Endothelial cell of umbilical vein (primary cell): Measurements from ENCODE around the gene OGDH. TPM values are rescaled to one million over a fixed set of nuclear protein-coding genes. Genes with fewer than 3 reads are reported as not detected.

Experiments
- BruUV-seq: library from RNA; stranded (reverse); fragments of 400-500 nt; replicated peaks from 2 replicates; lab custom pipeline; 2021; lab: Mats Ljungman, UMichigan
- CTCF ChIA-PET: fragments of 300-600, 350-600 bp; sonication (Branson Sonifier 250); formaldehyde crosslinking; loops from one replicate; lab custom pipeline; 2021; ENCODE audit warnings: antibody characterized with exemption, inconsistent platforms; lab: Charles Lee
- POLR2A ChIA-PET: fragments of 300-600, 350-600 bp; sonication (Branson Sonifier 250); formaldehyde crosslinking; loops from one replicate; lab custom pipeline; 2021; ENCODE audit warnings: antibody characterized with exemption, inconsistent platforms; lab: Charles Lee
- DNase-seq: peaks from one replicate; pipeline ENCODE4 v3.0.0-alpha.2; 2011; ENCODE audit warnings: low read depth, low spot score
- FAIRE-seq: peaks from 2 replicates; lab custom pipeline; 2011; peaks lifted over from hg19 to GRCh38; lab: Jason Lieb, UNC
- H2AFZ ChIP-seq: 2 replicates; pipeline ENCODE4 v1.6.0; 2012; ENCODE audit warnings: low read depth, low read length, control low read depth, inconsistent platforms
- H3K27ac ChIP-seq: 2 replicates; pipeline ENCODE4 v1.5.1; 2011; ENCODE audit warnings: low read depth, mild to moderate bottlenecking, control low read depth, low read length, moderate library complexity; ENCODE audit not compliant: insufficient read depth
- H3K27me3 ChIP-seq, 2 experiments: 2 replicates each; pipeline versions ENCODE4 v1.6.0 to v1.6.1; 2011; ENCODE audit warnings: low read length in 2 of 2, mixed read lengths in 1 of 2; ENCODE audit not compliant: control insufficient read depth in 2 of 2, insufficient read depth in 2 of 2
- H3K36me3 ChIP-seq, 2 experiments: 2 replicates in 1 of 2; 3 replicates in 1 of 2; pipeline ENCODE4 v1.5.1; 2011; ENCODE audit warnings: low read length in 2 of 2, mild to moderate bottlenecking in 1 of 2, moderate library complexity in 1 of 2; ENCODE audit not compliant: control insufficient read depth in 2 of 2, insufficient read depth in 2 of 2; ENCODE audit errors: extremely low read depth in 1 of 2
- H3K4me1 ChIP-seq: 3 replicates; pipeline ENCODE4 v1.5.1; 2011; ENCODE audit warnings: mild to moderate bottlenecking, low read length; ENCODE audit not compliant: control insufficient read depth, insufficient read depth; ENCODE audit errors: extremely low read depth
- H3K4me2 ChIP-seq: 2 replicates; pipeline ENCODE4 v1.6.1; 2011; ENCODE audit warnings: low read length, control low read depth, mixed read lengths; ENCODE audit not compliant: insufficient read depth
- H3K4me3 ChIP-seq, 3 experiments: fragments of 200-600 bp in 1 of 3; sonication (generic), shearing (Covaris generic) in 1 of 3; replicated peaks in 1 of 3; 2 replicates each; pipeline ENCODE4 v1.5.1; 2011 to 2016; ENCODE audit warnings: control low read depth in 3 of 3, low read length in 3 of 3, mild to moderate bottlenecking in 2 of 3, inconsistent platforms in 1 of 3, low read depth in 1 of 3, moderate library complexity in 1 of 3; ENCODE audit not compliant: insufficient read depth in 1 of 3
- H3K79me2 ChIP-seq: 2 replicates; pipeline ENCODE4 v1.6.0; 2012; ENCODE audit warnings: low read length, inconsistent platforms; ENCODE audit not compliant: control insufficient read depth, insufficient read depth
- H3K9ac ChIP-seq: replicated peaks from 2 replicates; pipeline ENCODE3; 2011; ENCODE audit warnings: low read length, control low read depth; ENCODE audit not compliant: insufficient read depth; ENCODE audit errors: extremely low read depth
- H3K9me1 ChIP-seq: replicated peaks from 3 replicates; pipeline ENCODE4 v1.6.0; 2011; ENCODE audit warnings: mild to moderate bottlenecking, low read length; ENCODE audit not compliant: control insufficient read depth, insufficient read depth; ENCODE audit errors: extremely low read depth
- H3K9me3 ChIP-seq: replicated peaks from 2 replicates; pipeline ENCODE4 v1.5.1; 2012; ENCODE audit warnings: low read length, inconsistent platforms; ENCODE audit not compliant: control insufficient read depth, insufficient read depth
- H4K20me1 ChIP-seq: replicated peaks from 2 replicates; pipeline ENCODE3; 2011; ENCODE audit warnings: mild to moderate bottlenecking, low read length; ENCODE audit not compliant: control insufficient read depth, insufficient read depth; ENCODE audit errors: extremely low read depth
- FOS ChIP-seq: IDR thresholded peaks from 2 replicates; pipeline ENCODE4 v1.6.1; 2011; ENCODE audit warnings: mild to moderate bottlenecking, low read length, moderate library complexity, borderline replicate concordance; ENCODE audit not compliant: insufficient read depth
- GATA2 ChIP-seq: IDR thresholded peaks from 2 replicates; pipeline ENCODE4 v1.7.0; 2011; ENCODE audit warnings: low read depth, mild to moderate bottlenecking, moderate library complexity, mixed read lengths, low read length; ENCODE audit not compliant: insufficient read length, insufficient read depth
- JUN ChIP-seq: IDR thresholded peaks from 2 replicates; pipeline ENCODE4 v1.6.1; 2011; ENCODE audit warnings: borderline replicate concordance, low read depth; ENCODE audit not compliant: insufficient read length, insufficient read depth
- MYC ChIP-seq: IDR thresholded peaks from one replicate; pipeline ENCODE4 v1.6.1; 2011; ENCODE audit warnings: mild to moderate bottlenecking, low read depth, low read length
- dilution Hi-C: fragments of 300-500 bp; cut with MboI; formaldehyde crosslinking; loops from one replicate; pipeline ENCODE4 v1.15.0; 2019; ENCODE audit warnings: low sequenced_read_pairs; ENCODE audit not compliant: extremely low pct_ligation_motif_present
- intact Hi-C: fragments of 100-400 bp; cut with micrococcal nuclease; formaldehyde crosslinking; loops from one replicate; pipeline ENCODE4 v1.10.0; 2022
- polyA plus RNA-seq, 4 experiments: library from polyadenylated mRNA; depleted of rRNA in 3 of 4; stranded (reverse) in 3 of 4; unstranded in 1 of 4; fragments of >200 nt; gene quantifications; 2 replicates each; pipeline versions ENCODE4 v1.2.1 to v1.2.3, GENCODE V29; 2011 to 2012; ENCODE audit warnings: missing spikeins in 1 of 4
- total RNA-seq: library from RNA; stranded (reverse); gene quantifications from 2 replicates; pipeline ENCODE4 v1.2.3, GENCODE V29; 2021
- TF ChIP-seq, protein P1 (sequence below): IDR thresholded peaks from 2 replicates; pipeline ENCODE4 v1.6.1; 2011; ENCODE audit not compliant: insufficient read depth, insufficient read length

The OGDH gene
- total and polyA plus RNA-seq, 2 donors (not counting 3 experiments of a cell fraction or from before 2014, with no cell fraction given) = 88.9 to 92.9 TPM

- no TSS peak for BruUV-seq
- H3K36me3 ChIP-seq = no peaks in the 10 kb centered on the region
- H3K4me1 ChIP-seq = peaks cover 25% of the 10 kb centered on the region
- no peak overlapping the region for H3K9ac ChIP-seq
- H3K9me3 ChIP-seq = no peaks in the 10 kb centered on the region
- dilution Hi-C loops = no loop called here
- peak overlapping the region; percentile 100 for H3K27ac ChIP-seq
- H3K4me2 ChIP-seq = no peak overlapping the region
- intact Hi-C loops = no loop called here
- no peak overlapping the region for H3K4me3 ChIP-seq
- FAIRE-seq (peak; percentile 68), DNase-seq (peak; percentile 45)
- ChIA-PET POLR2A (interaction anchor here (0.7 to 0.8 kb wide), 2 partner anchors 44 to 127 kb away, joined by 3 read pairs; partner anchors contain the start of gene OGDH), CTCF (interaction anchor here (0.7 kb wide), 1 partner anchor 122 kb away, joined by 3 read pairs; no protein-coding TSS in a partner anchor)
- TF ChIP-seq MYC (no peak), GATA2 (peak; percentile 26), FOS (peak; percentile 71), JUN (peak; percentile 55)
- TF ChIP-seq, protein P1, sequence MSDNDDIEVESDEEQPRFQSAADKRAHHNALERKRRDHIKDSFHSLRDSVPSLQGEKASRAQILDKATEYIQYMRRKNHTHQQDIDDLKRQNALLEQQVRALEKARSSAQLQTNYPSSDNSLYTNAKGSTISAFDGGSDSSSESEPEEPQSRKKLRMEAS = no peak
- H3K27me3 ChIP-seq = no peaks in the 10 kb centered on the region
- H2AFZ ChIP-seq = no peak overlapping the region
- no peaks in the 10 kb centered on the region for H3K79me2 ChIP-seq
- H4K20me1 ChIP-seq = no peaks in the 10 kb centered on the region
- H3K9me1 ChIP-seq = no peaks in the 10 kb centered on the region
Measured at GRCh38 chr7:44733708-44734481, 127.5 kb downstream of the OGDH start.
